GM18505 (cell line): ENCODE data around the gene CHCHD5.

Experiments
- ATAC-seq: cut with Tn5 transposase; IDR thresholded peaks from one replicate; pipeline ENCODE4 v1.9.1; 2021; ENCODE audit not compliant: unreplicated experiment
- POLR2A ChIP-seq: IDR thresholded peaks from 4 replicates; pipeline ENCODE4 v1.6.1; 2011; ENCODE audit warnings: borderline replicate concordance; ENCODE audit not compliant: insufficient read depth, insufficient read length; ENCODE audit errors: extremely low read depth

The CHCHD5 gene

GRCh38 chr2:112577756-112578155, 6.7 kb upstream of the CHCHD5 start:
- no peak for TF ChIP-seq POLR2A

GRCh38 chr2:112579241-112579640, 5.2 kb upstream of the CHCHD5 start:
- no peak for TF ChIP-seq POLR2A
- ATAC-seq = no peak

More at GRCh38 chr2:112577756-112578155, 6.7 kb upstream of the CHCHD5 start:
- no peak for ATAC-seq

GRCh38 chr2:112580084-112580483, 4.3 kb upstream of the CHCHD5 start:
- no peak for TF ChIP-seq POLR2A
- ATAC-seq = no peak

GRCh38 chr2:112582314-112582746, 2.1 kb upstream of the CHCHD5 start:
- no peak for ATAC-seq
- no peak for TF ChIP-seq POLR2A

GRCh38 chr2:112583497-112584133, 794 bp upstream of the CHCHD5 start:
- TF ChIP-seq POLR2A = no peak
- no peak for ATAC-seq

- no peak for ATAC-seq
- TF ChIP-seq POLR2A = no peak
These were observed 462 bp downstream of the CHCHD5 start for GRCh38 chr2:112584891-112585250.

- TF ChIP-seq POLR2A = no peak
- ATAC-seq = no peak
These were observed 991 bp downstream of the CHCHD5 start for GRCh38 chr2:112585400-112585799.

GRCh38 chr2:112585873-112586464, 1.6 kb downstream of the CHCHD5 start:
- no peak for ATAC-seq
- no peak for TF ChIP-seq POLR2A

GRCh38 chr2:112588611-112589045, 4.2 kb downstream of the CHCHD5 start:
- ATAC-seq = no peak
- TF ChIP-seq POLR2A = no peak

- TF ChIP-seq POLR2A = no peak
- ATAC-seq = no peak
These were observed 7.0 kb downstream of the CHCHD5 start for GRCh38 chr2:112591413-112591812.

GRCh38 chr2:112593736-112594135, 9.3 kb downstream of the CHCHD5 start:
- no peak for ATAC-seq
- TF ChIP-seq POLR2A = no peak

- TF ChIP-seq POLR2A = no peak
- no peak for ATAC-seq
These were observed 13.3 kb downstream of the CHCHD5 start for GRCh38 chr2:112597537-112598322.

GRCh38 chr2:112600634-112601033, 16.2 kb downstream of the CHCHD5 start:
- ATAC-seq = no peak
- no peak for TF ChIP-seq POLR2A

GRCh38 chr2:112601754-112602153, 17.3 kb downstream of the CHCHD5 start:
- no peak for TF ChIP-seq POLR2A
- no peak for ATAC-seq
